NCI-H2196 (cell line): Measurements from ENCODE around the gene ZNF70.

Experiments
- DNase-seq: peaks from one replicate; lab custom pipeline; 2025; ENCODE audit not compliant: unreplicated experiment; lab: John Stamatoyannopoulos, UW

The ZNF70 gene

GRCh38 chr22:23779731-23780130 lies 28.8 kb upstream of the ZNF70 start:
- DNase-seq, result no peak

GRCh38 chr22:23779083-23779482 lies 28.2 kb upstream of the ZNF70 start:
- DNase-seq, result no peak

GRCh38 chr22:23778577-23778900 lies 27.6 kb upstream of the ZNF70 start:
- no peak for DNase-seq

- DNase-seq, result no peak
Observed at GRCh38 chr22:23777776-23778576, 27.1 kb upstream of the ZNF70 start.

- DNase-seq, result no peak
Observed at GRCh38 chr22:23775779-23776375, 25.0 kb upstream of the ZNF70 start.

- no peak for DNase-seq
Observed at GRCh38 chr22:23774922-23775436, 24.1 kb upstream of the ZNF70 start.

GRCh38 chr22:23774114-23774921 lies 23.4 kb upstream of the ZNF70 start:
- no peak for DNase-seq

GRCh38 chr22:23773483-23774113 lies 22.7 kb upstream of the ZNF70 start:
- no peak for DNase-seq

- DNase-seq, result peak; percentile 22
Observed at GRCh38 chr22:23772649-23773473, 21.9 kb upstream of the ZNF70 start, which contains the start of gene MMP11. TSS of gene MMP11 (plus strand) at chr22:23772849. CDS start at chr22:23772871, 22 bp downstream.

GRCh38 chr22:23772315-23772648 lies 21.4 kb upstream of the ZNF70 start:
- no peak for DNase-seq

GRCh38 chr22:23769321-23769965 lies 18.5 kb upstream of the ZNF70 start:
- DNase-seq, result no peak

GRCh38 chr22:23767673-23768548 lies 17.0 kb upstream of the ZNF70 start, which contains the start of gene CHCHD10:
TSS of gene CHCHD10 (minus strand) at chr22:23767972. CDS start at chr22:23767874, 98 bp downstream.
- DNase-seq, result peak; percentile 50

GRCh38 chr22:23767303-23767672 lies 16.4 kb upstream of the ZNF70 start:
- DNase-seq, result no peak

- no peak for DNase-seq
Observed at GRCh38 chr22:23764899-23765881, 14.3 kb upstream of the ZNF70 start.

- DNase-seq, result no peak
Observed at GRCh38 chr22:23763954-23764353, 13.0 kb upstream of the ZNF70 start.

- no peak for DNase-seq
Observed at GRCh38 chr22:23763579-23763945, 12.7 kb upstream of the ZNF70 start.

GRCh38 chr22:23762842-23763578 lies 12.1 kb upstream of the ZNF70 start, which contains the start of gene C22orf15:
TSS of gene C22orf15 (plus strand) at chr22:23762990. CDS start at chr22:23763307, 317 bp downstream.
- DNase-seq, result no peak
